Measurements from ENCODE around the gene OTULIN. TPM values are rescaled to one million over a fixed set of nuclear protein-coding genes. Genes with fewer than 3 reads are reported as not detected.

OTULIN gene
- total and polyA plus RNA-seq, 2 of the 13 experiments (the other 11 are each of a cell fraction or from before 2014, with no cell fraction given): 7.0 to 34.8 TPM

DNA sequence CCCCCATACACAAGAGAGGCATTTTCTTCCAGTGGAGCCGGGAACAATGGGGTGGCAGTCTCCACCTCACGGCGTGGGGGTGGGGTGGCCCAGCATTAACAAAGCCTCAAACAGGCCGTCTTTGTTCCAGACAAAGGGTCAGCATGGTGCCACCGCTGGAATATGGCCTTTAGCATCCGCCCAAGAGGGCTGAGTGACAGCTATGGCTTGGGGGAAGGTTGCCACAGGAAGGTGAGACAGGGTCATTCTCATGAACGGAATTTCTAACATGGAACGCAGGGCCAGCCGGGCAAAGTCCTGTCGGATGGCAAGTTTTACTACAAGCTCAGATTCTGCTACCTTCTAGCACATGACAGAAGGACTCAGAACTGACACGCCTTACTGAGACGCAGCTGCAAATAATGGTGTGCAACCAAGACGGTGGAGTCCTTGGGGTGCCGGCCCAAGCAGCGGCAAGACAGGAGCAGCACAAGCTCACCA is 64.0 kb downstream of the OTULIN start (continued):
- no peak for TF ChIP-seq NAIF1 (CRISPR knock-in tag; IDR thresholded peaks at IDR 0.05; ENCODE audit: borderline replicate concordance)
- TF ChIP-seq, protein P1, sequence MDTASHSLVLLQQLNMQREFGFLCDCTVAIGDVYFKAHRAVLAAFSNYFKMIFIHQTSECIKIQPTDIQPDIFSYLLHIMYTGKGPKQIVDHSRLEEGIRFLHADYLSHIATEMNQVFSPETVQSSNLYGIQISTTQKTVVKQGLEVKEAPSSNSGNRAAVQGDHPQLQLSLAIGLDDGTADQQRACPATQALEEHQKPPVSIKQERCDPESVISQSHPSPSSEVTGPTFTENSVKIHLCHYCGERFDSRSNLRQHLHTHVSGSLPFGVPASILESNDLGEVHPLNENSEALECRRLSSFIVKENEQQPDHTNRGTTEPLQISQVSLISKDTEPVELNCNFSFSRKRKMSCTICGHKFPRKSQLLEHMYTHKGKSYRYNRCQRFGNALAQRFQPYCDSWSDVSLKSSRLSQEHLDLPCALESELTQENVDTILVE (CRISPR knock-in tag; IDR thresholded peaks at IDR 0.05): no peak
- no peak for TF ChIP-seq SYNCRIP (IDR thresholded peaks at IDR 0.05; ENCODE audit: insufficient read depth, low read depth, low read length)
- TF ChIP-seq ZEB1 (IDR thresholded peaks at IDR 0.05; ENCODE audit: insufficient replicate concordance, low read depth): no peak
- TF ChIP-seq RBM22 (optimal IDR thresholded peaks at IDR 0.05; ENCODE audit: low read length): no peak
- peak; percentile 85 for TF ChIP-seq REPIN1 (CRISPR knock-in tag; IDR thresholded peaks at IDR 0.05; ENCODE audit: borderline replicate concordance, low read depth)
- TF ChIP-seq ZNF75D (CRISPR knock-in tag; IDR thresholded peaks at IDR 0.05; ENCODE audit: borderline replicate concordance): no peak
- TF ChIP-seq, protein P2, sequence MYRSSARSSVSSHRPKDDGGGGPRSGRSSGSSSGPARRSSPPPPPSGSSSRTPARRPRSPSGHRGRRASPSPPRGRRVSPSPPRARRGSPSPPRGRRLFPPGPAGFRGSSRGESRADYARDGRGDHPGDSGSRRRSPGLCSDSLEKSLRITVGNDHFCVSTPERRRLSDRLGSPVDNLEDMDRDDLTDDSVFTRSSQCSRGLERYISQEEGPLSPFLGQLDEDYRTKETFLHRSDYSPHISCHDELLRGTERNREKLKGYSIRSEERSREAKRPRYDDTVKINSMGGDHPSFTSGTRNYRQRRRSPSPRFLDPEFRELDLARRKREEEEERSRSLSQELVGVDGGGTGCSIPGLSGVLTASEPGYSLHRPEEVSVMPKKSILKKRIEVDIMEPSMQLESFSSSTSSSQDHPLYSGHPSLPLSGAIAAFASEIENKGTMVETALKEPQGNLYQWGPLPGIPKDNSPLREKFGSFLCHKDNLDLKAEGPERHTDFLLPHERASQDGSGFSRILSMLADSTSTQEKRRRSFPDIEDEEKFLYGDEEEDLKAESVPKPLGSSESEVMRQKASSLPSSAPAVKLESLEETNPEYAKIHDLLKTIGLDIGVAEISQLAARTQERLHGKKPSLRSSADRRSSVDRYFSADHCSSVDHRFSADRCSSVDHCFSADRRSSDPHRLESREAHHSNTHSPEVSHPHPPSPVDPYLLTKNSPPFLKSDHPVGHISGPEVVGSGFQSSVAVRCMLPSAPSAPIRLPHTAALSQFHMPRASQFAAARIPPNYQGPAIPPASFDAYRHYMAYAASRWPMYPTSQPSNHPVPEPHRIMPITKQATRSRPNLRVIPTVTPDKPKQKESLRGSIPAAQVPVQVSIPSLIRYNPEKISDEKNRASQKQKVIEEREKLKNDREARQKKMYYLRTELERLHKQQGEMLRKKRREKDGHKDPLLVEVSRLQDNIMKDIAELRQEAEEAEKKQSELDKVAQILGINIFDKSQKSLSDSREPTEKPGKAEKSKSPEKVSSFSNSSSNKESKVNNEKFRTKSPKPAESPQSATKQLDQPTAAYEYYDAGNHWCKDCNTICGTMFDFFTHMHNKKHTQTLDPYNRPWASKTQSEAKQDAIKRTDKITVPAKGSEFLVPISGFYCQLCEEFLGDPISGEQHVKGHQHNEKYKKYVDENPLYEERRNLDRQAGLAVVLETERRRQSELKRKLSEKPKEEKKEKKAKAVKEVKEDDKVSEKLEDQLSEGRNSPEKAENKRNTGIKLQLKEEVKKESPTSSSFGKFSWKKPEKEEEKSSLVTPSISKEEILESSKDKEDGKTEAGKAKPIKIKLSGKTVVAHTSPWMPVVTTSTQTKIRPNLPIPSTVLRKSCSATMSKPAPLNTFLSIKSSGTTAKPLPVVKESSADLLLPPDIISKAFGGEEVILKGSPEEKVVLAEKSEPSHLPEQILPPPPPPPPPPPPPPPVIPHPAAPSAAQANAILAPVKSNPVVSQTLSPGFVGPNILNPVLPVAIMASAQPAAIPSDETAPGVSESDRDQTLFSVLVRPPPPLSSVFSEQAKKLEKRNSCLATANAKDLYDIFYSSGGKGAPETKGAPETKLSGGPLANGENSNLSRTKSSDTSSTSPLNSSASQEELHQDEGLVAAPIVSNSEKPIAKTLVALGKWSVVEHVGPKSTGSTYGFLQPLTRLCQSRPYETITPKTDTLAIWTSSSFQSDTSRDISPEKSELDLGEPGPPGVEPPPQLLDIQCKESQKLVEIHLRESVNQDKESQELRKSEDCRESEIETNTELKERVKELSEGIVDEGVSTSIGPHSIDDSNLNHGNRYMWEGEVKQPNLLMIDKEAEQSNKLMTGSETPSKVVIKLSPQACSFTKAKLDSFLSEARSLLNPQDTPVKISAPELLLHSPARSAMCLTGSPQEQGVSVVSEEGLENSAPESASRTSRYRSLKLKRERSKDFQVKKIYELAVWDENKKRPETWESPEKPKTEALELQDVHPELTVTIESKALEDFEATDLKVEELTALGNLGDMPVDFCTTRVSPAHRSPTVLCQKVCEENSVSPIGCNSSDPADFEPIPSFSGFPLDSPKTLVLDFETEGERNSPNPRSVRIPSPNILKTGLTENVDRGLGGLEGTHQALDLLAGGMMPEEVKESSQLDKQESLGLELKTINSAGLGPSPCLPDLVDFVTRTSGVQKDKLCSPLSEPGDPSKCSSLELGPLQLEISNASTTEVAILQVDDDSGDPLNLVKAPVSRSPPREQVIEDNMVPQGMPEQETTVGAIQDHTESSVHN (CRISPR knock-in tag; IDR thresholded peaks at IDR 0.05): no peak
- TF ChIP-seq ATF3 (CRISPR knock-in tag; IDR thresholded peaks at IDR 0.05): peak; percentile 29; the same call in 1 of the 2 replicates
- TF ChIP-seq HNF1A (IDR thresholded peaks at IDR 0.05; ENCODE audit: low read depth): peak; percentile 49; the same call in 1 of the 2 replicates
- TF ChIP-seq HNF1A (CRISPR knock-in tag; IDR thresholded peaks at IDR 0.05; ENCODE audit: borderline replicate concordance): peak; percentile 95
- TF ChIP-seq PPARG (CRISPR knock-in tag; conservative IDR thresholded peaks at IDR 0.05): peak; percentile 65
- TF ChIP-seq, protein P3, sequence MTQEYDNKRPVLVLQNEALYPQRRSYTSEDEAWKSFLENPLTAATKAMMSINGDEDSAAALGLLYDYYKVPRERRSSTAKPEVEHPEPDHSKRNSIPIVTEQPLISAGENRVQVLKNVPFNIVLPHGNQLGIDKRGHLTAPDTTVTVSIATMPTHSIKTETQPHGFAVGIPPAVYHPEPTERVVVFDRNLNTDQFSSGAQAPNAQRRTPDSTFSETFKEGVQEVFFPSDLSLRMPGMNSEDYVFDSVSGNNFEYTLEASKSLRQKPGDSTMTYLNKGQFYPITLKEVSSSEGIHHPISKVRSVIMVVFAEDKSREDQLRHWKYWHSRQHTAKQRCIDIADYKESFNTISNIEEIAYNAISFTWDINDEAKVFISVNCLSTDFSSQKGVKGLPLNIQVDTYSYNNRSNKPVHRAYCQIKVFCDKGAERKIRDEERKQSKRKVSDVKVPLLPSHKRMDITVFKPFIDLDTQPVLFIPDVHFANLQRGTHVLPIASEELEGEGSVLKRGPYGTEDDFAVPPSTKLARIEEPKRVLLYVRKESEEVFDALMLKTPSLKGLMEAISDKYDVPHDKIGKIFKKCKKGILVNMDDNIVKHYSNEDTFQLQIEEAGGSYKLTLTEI (CRISPR knock-in tag; conservative IDR thresholded peaks at IDR 0.05): no peak

Measured in HepG2 (cell line).